ENCODE data around the gene NEURL4. TPM values are rescaled to one million over a fixed set of nuclear protein-coding genes. Genes with fewer than 3 reads are reported as not detected.

NEURL4 gene
- total and polyA plus RNA-seq, 2 donors (not counting 3 experiments of a cell fraction or from before 2014, with no cell fraction given) = 32.0 to 44.9 TPM

- Histone ChIP-seq H3K9me1 (replicated peaks; ENCODE audit: control insufficient read depth, extremely low read depth, insufficient read depth, low read length) (no peaks in the 10 kb centered on the region), H3K36me3 (ENCODE audit: control insufficient read depth in 2 of 2, extremely low read depth in 1 of 2, insufficient read depth in 2 of 2, low read length in 2 of 2) (no peaks in the 10 kb centered on the region), H3K4me2 (ENCODE audit: insufficient read depth, low read length) (no peak overlapping the region), H4K20me1 (replicated peaks; ENCODE audit: control insufficient read depth, extremely low read depth, insufficient read depth, low read length) (no peaks in the 10 kb centered on the region), H3K27me3 (ENCODE audit: control insufficient read depth in 2 of 2, insufficient read depth in 2 of 2, low read length in 2 of 2) (no peaks in the 10 kb centered on the region), H3K9ac (replicated peaks; ENCODE audit: extremely low read depth, insufficient read depth, low read length) (no peak overlapping the region), H3K4me1 (ENCODE audit: control insufficient read depth, extremely low read depth, insufficient read depth, low read length) (peaks cover 17% of the 10 kb centered on the region), H3K4me3 (replicated peaks in 1 of 3; ENCODE audit: insufficient read depth in 1 of 3, low read depth in 1 of 3, low read length in 3 of 3) (no peak overlapping the region), H2AFZ (ENCODE audit: low read depth, low read length) (no peak overlapping the region), H3K27ac (ENCODE audit: insufficient read depth, low read depth, low read length) (no peak overlapping the region), H3K9me3 (replicated peaks; ENCODE audit: control insufficient read depth, insufficient read depth, low read length) (no peaks in the 10 kb centered on the region), H3K79me2 (ENCODE audit: control insufficient read depth, insufficient read depth, low read length) (no peaks in the 10 kb centered on the region)
- TF ChIP-seq EZH2 (IDR thresholded peaks at IDR 0.05; ENCODE audit: borderline replicate concordance, low read depth, low read length, severe bottlenecking) (no peak), CTCF (IDR thresholded peaks at IDR 0.05; ENCODE audit: extremely low read depth in 1 of 2, insufficient read depth in 1 of 2, low read depth in 1 of 2, low read length in 2 of 2) (no peak), POLR2A (IDR thresholded peaks at IDR 0.05; ENCODE audit: low read depth, low read length) (no peak), FOS (IDR thresholded peaks at IDR 0.05; ENCODE audit: borderline replicate concordance, insufficient read depth, low read length) (no peak), MYC (IDR thresholded peaks at IDR 0.05; ENCODE audit: low read depth, low read length) (no peak), POLR2AphosphoS5 (IDR thresholded peaks at IDR 0.05; ENCODE audit: insufficient read depth, low read depth, low read length) (no peak), JUN (IDR thresholded peaks at IDR 0.05; ENCODE audit: borderline replicate concordance, insufficient read depth, insufficient read length, low read depth) (no peak), MAX (IDR thresholded peaks at IDR 0.05; ENCODE audit: insufficient read depth, insufficient read length) (no peak), GATA2 (IDR thresholded peaks at IDR 0.05; ENCODE audit: insufficient read depth, insufficient read length, low read depth, low read length) (no peak)
- dilution Hi-C loops (cut with MboI; ENCODE audit: extremely low pct_ligation_motif_present, low sequenced_read_pairs) = no loop called here
- BruUV-seq (replicated peaks) = no TSS peak
- no peak for FAIRE-seq
- no peak for DNase-seq (ENCODE audit: low read depth, low spot score)
- intact Hi-C loops (cut with micrococcal nuclease) = no loop called here
- ChIA-PET POLR2A (no interaction called here), CTCF (interaction anchor here (0.6 to 1.4 kb wide), 5 partner anchors 12 to 55 kb away, joined by 3 to 6 read pairs (median 3); partner anchors contain the start of genes ACAP1 and TMEM256)
These were observed 19.5 kb upstream of the NEURL4 start for GRCh38 chr17:7348478-7349242.

Measured in endothelial cell of umbilical vein (primary cell).